Fibroblast of gingiva (primary cell): Measurements from ENCODE around the gene MYO1D.
A peak's percentile ranks its signal among the peaks of the same experiment; 100 is the strongest.

ENCODE experiments used
- DNase-seq: peaks from one replicate; pipeline ENCODE4 v3.0.0-alpha.2; 2011; ENCODE audit warnings: low read depth

MYO1D gene

GRCh38 chr17:32625971-32626370, 251.0 kb downstream of the MYO1D start:
- no peak for DNase-seq

GRCh38 chr17:32623196-32623595, 253.7 kb downstream of the MYO1D start:
- no peak for DNase-seq

GRCh38 chr17:32622540-32622939, 254.4 kb downstream of the MYO1D start:
- no peak for DNase-seq

- DNase-seq = no peak
These were observed 255.2 kb downstream of the MYO1D start for GRCh38 chr17:32621612-32622312.

GRCh38 chr17:32615326-32615725, 261.6 kb downstream of the MYO1D start:
- no peak for DNase-seq

- no peak for DNase-seq
These were observed 266.0 kb downstream of the MYO1D start for GRCh38 chr17:32610943-32611342.

- no peak for DNase-seq
These were observed 266.9 kb downstream of the MYO1D start for GRCh38 chr17:32609884-32610650.

GRCh38 chr17:32609085-32609484, 267.8 kb downstream of the MYO1D start:
- no peak for DNase-seq

GRCh38 chr17:32608267-32608666, 268.7 kb downstream of the MYO1D start:
- no peak for DNase-seq

- no peak for DNase-seq
These were observed 272.0 kb downstream of the MYO1D start for GRCh38 chr17:32604966-32605365.

- DNase-seq = no peak
These were observed 274.5 kb downstream of the MYO1D start for GRCh38 chr17:32602396-32602795.

GRCh38 chr17:32601866-32602265, 275.1 kb downstream of the MYO1D start:
- DNase-seq = no peak

GRCh38 chr17:32596628-32597027, 280.3 kb downstream of the MYO1D start:
- DNase-seq = no peak

GRCh38 chr17:32596206-32596605, 280.7 kb downstream of the MYO1D start:
- DNase-seq = no peak

GRCh38 chr17:32593003-32593402, 283.9 kb downstream of the MYO1D start:
- DNase-seq = no peak

- DNase-seq = no peak
These were observed 285.5 kb downstream of the MYO1D start for GRCh38 chr17:32591405-32591804.

GRCh38 chr17:32590974-32591373, 285.9 kb downstream of the MYO1D start:
- no peak for DNase-seq

GRCh38 chr17:32588982-32589381, 287.9 kb downstream of the MYO1D start:
- no peak for DNase-seq

- no peak for DNase-seq
These were observed 288.8 kb downstream of the MYO1D start for GRCh38 chr17:32588135-32588534.

GRCh38 chr17:32586666-32587065, 290.3 kb downstream of the MYO1D start:
- no peak for DNase-seq

GRCh38 chr17:32584792-32585191, 292.1 kb downstream of the MYO1D start:
- peak; percentile 74 for DNase-seq

GRCh38 chr17:32583053-32583452, 293.9 kb downstream of the MYO1D start:
- DNase-seq = no peak

GRCh38 chr17:32575852-32576251, 301.1 kb downstream of the MYO1D start:
- DNase-seq = no peak

- DNase-seq = no peak
These were observed 306.9 kb downstream of the MYO1D start for GRCh38 chr17:32570081-32570396.
